Peyer's patch (tissue), 4 donors: ENCODE data around the gene STK16. TPM values are rescaled to one million over a fixed set of nuclear protein-coding genes. Genes with fewer than 3 reads are reported as not detected.

Source experiments
- DNase-seq, 3 donors: peaks; one replicate each; pipeline ENCODE4 v3.0.0-alpha.2; 2017 to 2019
- H3K27ac ChIP-seq, 4 donors: fragments of 200-600 bp; sonication (generic); one replicate each; pipeline ENCODE4 v1.5.1; 2016 to 2019
- H3K27me3 ChIP-seq, 2 donors: fragments of 200-600 bp; sonication (generic); one replicate each; pipeline ENCODE4 v1.5.1; 2019
- H3K36me3 ChIP-seq, 3 donors: fragments of 200-600 bp; sonication (generic); one replicate each; pipeline ENCODE4 v1.5.1; 2016 to 2019
- H3K4me1 ChIP-seq, 4 donors: fragments of 200-600 bp; sonication (generic); one replicate each; pipeline ENCODE4 v1.5.1; 2016 to 2019
- H3K4me3 ChIP-seq, 4 donors: fragments of 200-600 bp; sonication (generic); 1 replicate in 3 of 4; 2 replicates in 1 of 4; pipeline ENCODE4 v1.5.1; 2016 to 2019; ENCODE audit warnings: mild to moderate bottlenecking in 1 of 4
- H3K9me3 ChIP-seq, 4 donors: fragments of 200-600 bp; sonication (generic); one replicate each; pipeline ENCODE4 v1.5.1; 2016 to 2019; ENCODE audit warnings: mild to moderate bottlenecking in 1 of 4
- CTCF ChIP-seq, 6 experiments: fragments of 450-650 bp in 4 of 6; fragments of 200-600 bp in 2 of 6; sonication (generic) in 1 of 6; IDR thresholded peaks; one replicate each; pipeline ENCODE4 v1.5.1; 2017 to 2019; ENCODE audit warnings: antibody characterized with exemption in 6 of 6, mild to moderate bottlenecking in 3 of 6, moderate library complexity in 1 of 6
- POLR2A ChIP-seq, 2 donors: fragments of 450-650 bp; IDR thresholded peaks; one replicate each; pipeline ENCODE4 v1.5.1; 2017; ENCODE audit warnings: antibody characterized with exemption in 2 of 2, mild to moderate bottlenecking in 2 of 2, moderate library complexity in 2 of 2
- total RNA-seq, 4 donors: library from RNA; depleted of rRNA; stranded (reverse); fragments of >200 nt; gene quantifications; one replicate each; pipeline ENCODE4 v1.1.0, GENCODE V29; 2016

The STK16 gene
- total RNA-seq, 4 donors from 2014 or later = 19.4 to 27.1 (median 24.3) TPM

- Histone ChIP-seq H3K9me3 (no peaks in the 10 kb centered on the region), H3K36me3 (peaks cover 0 to 64% (median 0%) of the 10 kb centered on the region in 3 donors), H3K4me1 (peaks cover 0 to 32% (median 10%) of the 10 kb centered on the region in 4 donors), H3K27me3 (no peaks in the 10 kb centered on the region), H3K4me3 (no peak overlapping the region), H3K27ac (no peak overlapping the region)
- TF ChIP-seq CTCF (IDR thresholded peaks at IDR 0.05) (no peak), POLR2A (IDR thresholded peaks at IDR 0.05) (no peak)
- no peak for DNase-seq
These were observed 24.5 kb upstream of the STK16 start for GRCh38 chr2:219220652-219221402.

- no peak overlapping the region for H3K4me3 ChIP-seq
- no peak overlapping the region for H3K27ac ChIP-seq
- no peaks in the 10 kb centered on the region for H3K27me3 ChIP-seq
- peaks cover 0 to 30% (median 10%) of the 10 kb centered on the region in 4 donors for H3K4me1 ChIP-seq
- no peaks in the 10 kb centered on the region for H3K9me3 ChIP-seq
- no peak for TF ChIP-seq POLR2A (IDR thresholded peaks at IDR 0.05)
- TF ChIP-seq CTCF (IDR thresholded peaks at IDR 0.05) = no peak
- no peak for DNase-seq
- H3K36me3 ChIP-seq = peaks cover 0 to 71% (median 0%) of the 10 kb centered on the region in 3 donors
These were observed 23.2 kb upstream of the STK16 start for GRCh38 chr2:219221957-219222518.

- H3K9me3 ChIP-seq = no peaks in the 10 kb centered on the region
- DNase-seq = no peak
- TF ChIP-seq CTCF (IDR thresholded peaks at IDR 0.05) = no peak
- no peak for TF ChIP-seq POLR2A (IDR thresholded peaks at IDR 0.05)
- H3K4me3 ChIP-seq = no peak overlapping the region
- H3K27ac ChIP-seq = no peak overlapping the region
- H3K36me3 ChIP-seq = peaks cover 0 to 71% (median 0%) of the 10 kb centered on the region in 3 donors
- no peaks in the 10 kb centered on the region for H3K27me3 ChIP-seq
- H3K4me1 ChIP-seq = peaks cover 0 to 27% (median 15%) of the 10 kb centered on the region in 4 donors
These were observed 21.3 kb upstream of the STK16 start for GRCh38 chr2:219223831-219224610.

GRCh38 chr2:219225350-219225749 lies 19.9 kb upstream of the STK16 start:
- H3K4me1 ChIP-seq = peaks cover 0 to 18% (median 13%) of the 10 kb centered on the region in 4 donors
- no peak overlapping the region for H3K4me3 ChIP-seq
- H3K27ac ChIP-seq = no peak overlapping the region
- peaks cover 0 to 63% (median 0%) of the 10 kb centered on the region in 3 donors for H3K36me3 ChIP-seq
- no peaks in the 10 kb centered on the region for H3K9me3 ChIP-seq
- TF ChIP-seq CTCF (IDR thresholded peaks at IDR 0.05) (no peak), POLR2A (IDR thresholded peaks at IDR 0.05) (no peak)
- H3K27me3 ChIP-seq = no peaks in the 10 kb centered on the region
- DNase-seq = no peak

- H3K27ac ChIP-seq = peak overlapping the region; percentile 88 to 97 (median 94)
- H3K4me3 ChIP-seq = peak overlapping the region; percentile 77 to 85 (median 82)
- H3K9me3 ChIP-seq = no peaks in the 10 kb centered on the region
- no peak for TF ChIP-seq CTCF (IDR thresholded peaks at IDR 0.05)
- no peak for TF ChIP-seq POLR2A (IDR thresholded peaks at IDR 0.05)
- no peaks in the 10 kb centered on the region for H3K27me3 ChIP-seq
- H3K4me1 ChIP-seq = peaks cover 0 to 26% (median 18%) of the 10 kb centered on the region in 4 donors
- no peak for DNase-seq
- peaks cover 0 to 50% (median 0%) of the 10 kb centered on the region in 3 donors for H3K36me3 ChIP-seq
These were observed 17.0 kb upstream of the STK16 start for GRCh38 chr2:219228041-219228910.
